Progenitor cell of endocrine pancreas (in vitro differentiated cells): ENCODE data around the gene AGR3. TPM values are rescaled to one million over a fixed set of nuclear protein-coding genes. Genes with fewer than 3 reads are reported as not detected.
A peak's percentile ranks its signal among the peaks of the same experiment; 100 is the strongest.

Experiments
- DNase-seq: peaks from one replicate; pipeline ENCODE4 v3.0.0; 2021; ENCODE audit warnings: low spot score; ENCODE audit not compliant: unreplicated experiment
- H3K27ac Mint-ChIP-seq: 2 replicates; pipeline ENCODE4 v1.8.0; 2021; ENCODE audit warnings: mild to moderate bottlenecking, moderate library complexity, mixed read lengths
- H3K27me3 Mint-ChIP-seq: 2 replicates; pipeline ENCODE4 v1.8.0; 2021; ENCODE audit warnings: mixed read lengths
- H3K36me3 Mint-ChIP-seq: 2 replicates; pipeline ENCODE4 v1.8.0; 2022; ENCODE audit warnings: mixed read lengths; ENCODE audit not compliant: insufficient read depth
- H3K4me1 Mint-ChIP-seq: 2 replicates; pipeline ENCODE4 v1.8.0; 2021; ENCODE audit warnings: low read depth, mixed read lengths
- H3K4me3 Mint-ChIP-seq: 2 replicates; pipeline ENCODE4 v1.8.0; 2021; ENCODE audit warnings: low read depth, mild to moderate bottlenecking, moderate library complexity, mixed read lengths
- H3K9me3 Mint-ChIP-seq: 2 replicates; pipeline ENCODE4 v1.8.0; 2021; ENCODE audit warnings: low read depth, mixed read lengths
- CTCF ChIP-seq: fragments of 200-600 bp; sonication (generic); IDR thresholded peaks from one replicate; pipeline ENCODE4 v1.5.0; 2021; ENCODE audit warnings: antibody characterized with exemption, mild to moderate bottlenecking; ENCODE audit not compliant: unreplicated experiment
- total RNA-seq: library from RNA; stranded (reverse); gene quantifications from 2 replicates; pipeline ENCODE4 v1.2.1, GENCODE V29; 2021

Gene AGR3
- total RNA-seq, 1 donor from 2014 or later = 5.8 TPM

- TF ChIP-seq CTCF = no peak
- H3K4me1 Mint-ChIP-seq = peaks cover 15% of the 10 kb centered on the region
- DNase-seq = no peak
- no peaks in the 10 kb centered on the region for H3K27me3 Mint-ChIP-seq
- no peaks in the 10 kb centered on the region for H3K36me3 Mint-ChIP-seq
- no peak overlapping the region for H3K27ac Mint-ChIP-seq
- no peak overlapping the region for H3K4me3 Mint-ChIP-seq
- H3K9me3 Mint-ChIP-seq = peaks cover 3% of the 10 kb centered on the region
Observed at GRCh38 chr7:16925609-16926008, 43.8 kb upstream of the AGR3 start.

- no peak for TF ChIP-seq CTCF
- Mint-ChIP-seq H3K27ac (peak overlapping the region; percentile 23), H3K4me1 (peaks cover 12% of the 10 kb centered on the region), H3K9me3 (no peaks in the 10 kb centered on the region), H3K4me3 (no peak overlapping the region), H3K36me3 (no peaks in the 10 kb centered on the region), H3K27me3 (no peaks in the 10 kb centered on the region)
- no peak for DNase-seq
Observed at GRCh38 chr7:16923019-16923418, 41.2 kb upstream of the AGR3 start.

GRCh38 chr7:16921644-16922257 lies 40.0 kb upstream of the AGR3 start:
- Mint-ChIP-seq H3K36me3 (no peaks in the 10 kb centered on the region), H3K9me3 (no peaks in the 10 kb centered on the region), H3K4me1 (peaks cover 19% of the 10 kb centered on the region), H3K4me3 (no peak overlapping the region), H3K27me3 (no peaks in the 10 kb centered on the region), H3K27ac (no peak overlapping the region)
- no peak for DNase-seq
- no peak for TF ChIP-seq CTCF

- no peak for DNase-seq
- Mint-ChIP-seq H3K27me3 (no peaks in the 10 kb centered on the region), H3K4me3 (no peak overlapping the region), H3K27ac (no peak overlapping the region), H3K4me1 (peaks cover 19% of the 10 kb centered on the region), H3K9me3 (no peaks in the 10 kb centered on the region), H3K36me3 (no peaks in the 10 kb centered on the region)
- TF ChIP-seq CTCF = no peak
Observed at GRCh38 chr7:16921151-16921550, 39.4 kb upstream of the AGR3 start.

- H3K27me3 Mint-ChIP-seq = no peaks in the 10 kb centered on the region
- DNase-seq = no peak
- no peak overlapping the region for H3K27ac Mint-ChIP-seq
- H3K36me3 Mint-ChIP-seq = no peaks in the 10 kb centered on the region
- H3K4me3 Mint-ChIP-seq = no peak overlapping the region
- peaks cover 3% of the 10 kb centered on the region for H3K9me3 Mint-ChIP-seq
- TF ChIP-seq CTCF = no peak
- H3K4me1 Mint-ChIP-seq = peaks cover 23% of the 10 kb centered on the region
Observed at GRCh38 chr7:16919440-16919839, 37.7 kb upstream of the AGR3 start.
